Fibroblast of mammary gland (primary cell): Measurements from ENCODE around the gene ITPA.
"Not testable (repeated sequence)": the region's sequence is repeated elsewhere in the genome, so short reads cannot be mapped to it uniquely, and the experiment has no call there.

Source experiments
- DNase-seq: peaks from one replicate; pipeline ENCODE4 v3.0.0-alpha.2; 2010; ENCODE audit warnings: low read depth
- H3K4me3 ChIP-seq: 2 replicates; pipeline ENCODE4 v1.5.1; 2011; ENCODE audit warnings: low read depth, mild to moderate bottlenecking, low read length, moderate library complexity; ENCODE audit not compliant: control insufficient read depth
- CTCF ChIP-seq: conservative IDR thresholded peaks from 2 replicates; pipeline ENCODE4 v1.5.1; 2011; ENCODE audit warnings: low read depth, low read length, inconsistent platforms; ENCODE audit not compliant: control insufficient read depth, insufficient read depth

The ITPA gene

GRCh38 chr20:3173610-3174441 lies 35.5 kb upstream of the ITPA start:
- no peak for TF ChIP-seq CTCF
- peak; percentile 59 for DNase-seq
- peak overlapping the region; percentile 77 for H3K4me3 ChIP-seq

- H3K4me3 ChIP-seq: peak overlapping the region; percentile 77
- TF ChIP-seq CTCF: no peak
- DNase-seq: peak; percentile 19
These were observed 34.6 kb upstream of the ITPA start for GRCh38 chr20:3174442-3175261.

- no peak overlapping the region for H3K4me3 ChIP-seq
- TF ChIP-seq CTCF: no peak
- no peak for DNase-seq
These were observed 34.0 kb upstream of the ITPA start for GRCh38 chr20:3175270-3175669.

- TF ChIP-seq CTCF: no peak
- H3K4me3 ChIP-seq: no peak overlapping the region
- no peak for DNase-seq
These were observed 31.4 kb upstream of the ITPA start for GRCh38 chr20:3177746-3178485.

GRCh38 chr20:3180319-3180718 lies 29.0 kb upstream of the ITPA start:
- no peak for DNase-seq
- TF ChIP-seq CTCF: no peak
- no peak overlapping the region for H3K4me3 ChIP-seq

- no peak for TF ChIP-seq CTCF
- no peak for DNase-seq
- no peak overlapping the region for H3K4me3 ChIP-seq
These were observed 28.0 kb upstream of the ITPA start for GRCh38 chr20:3181270-3181669.

GRCh38 chr20:3182429-3182828 lies 26.9 kb upstream of the ITPA start:
- H3K4me3 ChIP-seq, DNase-seq: not testable (repeated sequence)
